Spleen (tissue), 11 donors: ENCODE data around the gene HNF4A. TPM values are rescaled to one million over a fixed set of nuclear protein-coding genes. Genes with fewer than 3 reads are reported as not detected.

Experiments
- DNase-seq: peaks from one replicate; pipeline ENCODE4 v3.0.0-alpha.2; 2020
- H3K27ac ChIP-seq, 8 donors: fragments of 200-600 bp; sonication (generic) in 7 of 8; 1 replicate in 4 of 8; 2 replicates in 4 of 8; pipeline versions ENCODE4 v1.5.0 to v1.8.0; 2016 to 2021; ENCODE audit warnings: inconsistent platforms in 4 of 8, mild to moderate bottlenecking in 4 of 8, moderate library complexity in 1 of 8
- H3K27me3 ChIP-seq, 7 donors: fragments of 200-600 bp; sonication (generic) in 6 of 7; replicated peaks in 1 of 7; 1 replicate in 4 of 7; 2 replicates in 3 of 7; pipeline versions ENCODE4 v1.5.0 to v1.8.0; 2016 to 2021; ENCODE audit warnings: inconsistent platforms in 3 of 7, mild to moderate bottlenecking in 1 of 7
- H3K36me3 ChIP-seq, 6 donors: fragments of 200-600 bp; sonication (generic) in 5 of 6; 1 replicate in 4 of 6; 2 replicates in 2 of 6; pipeline versions ENCODE4 v1.5.0 to v1.8.0; 2016 to 2021; ENCODE audit warnings: inconsistent platforms in 2 of 6
- H3K4me1 ChIP-seq, 6 donors: fragments of 200-600 bp; sonication (generic) in 5 of 6; 1 replicate in 3 of 6; 2 replicates in 3 of 6; pipeline versions ENCODE4 v1.5.0 to v1.8.0; 2016 to 2021; ENCODE audit warnings: inconsistent platforms in 3 of 6
- H3K4me3 ChIP-seq, 8 donors: fragments of 200-600 bp; sonication (generic) in 7 of 8; 1 replicate in 4 of 8; 2 replicates in 4 of 8; pipeline versions ENCODE4 v1.5.0 to v1.8.0; 2016 to 2021; ENCODE audit warnings: inconsistent platforms in 4 of 8, mild to moderate bottlenecking in 4 of 8, moderate library complexity in 2 of 8
- H3K9me3 ChIP-seq, 8 donors: fragments of 200-600 bp; sonication (generic) in 7 of 8; 1 replicate in 4 of 8; 2 replicates in 4 of 8; pipeline versions ENCODE4 v1.5.0 to v1.8.0; 2016 to 2021; ENCODE audit warnings: inconsistent platforms in 4 of 8
- CTCF ChIP-seq, 11 experiments: fragments of 200-600 bp in 7 of 11; fragments of 450-650 bp in 4 of 11; sonication (generic) in 4 of 11; IDR thresholded peaks in 8 of 11; conservative IDR thresholded peaks in 3 of 11; 1 replicate in 7 of 11; 2 replicates in 4 of 11; pipeline versions ENCODE4 v1.4.0 to v1.8.0; 2016 to 2021; ENCODE audit warnings: antibody characterized with exemption in 11 of 11, inconsistent platforms in 4 of 11, mild to moderate bottlenecking in 1 of 11
- POLR2A ChIP-seq, 3 donors: fragments of 450-650 bp; IDR thresholded peaks; one replicate each; pipeline ENCODE4 v1.5.1; 2017; ENCODE audit warnings: antibody characterized with exemption in 3 of 3, mild to moderate bottlenecking in 1 of 3
- POLR2AphosphoS5 ChIP-seq, 3 donors: sonication (generic); formaldehyde crosslinking; IDR thresholded peaks; one replicate each; pipeline ENCODE4 v1.5.1; 2017; ENCODE audit warnings: antibody characterized with exemption in 3 of 3
- WGBS, 5 donors: extraction: QIAGEN DNeasy Blood & Tissue Kit in 3 of 5; methylation state at CpG; one replicate each; pipeline versions ENCODE4 v1.1.5 to v1.1.7; 2013 to 2018; 5-methylcytosine and 5-hydroxymethylcytosine counted together
- intact Hi-C: fragments of 100-400 bp; cut with DNase I; formaldehyde crosslinking; loops from one replicate; pipeline ENCODE4 v1.15.0; 2023; ENCODE audit warnings: low total_unique reads
- polyA plus RNA-seq, 3 donors: library from polyadenylated mRNA; stranded (reverse); fragments of 200-250 nt; gene quantifications; one replicate each; pipeline ENCODE4 v1.2.1, GENCODE V29; 2013
- total RNA-seq, 7 donors: library from RNA; depleted of rRNA in 3 of 7; stranded (reverse); fragments of >200 nt in 3 of 7; fragmentation: NEBNext Ultra II Directional in 4 of 7; extraction: Animal tissue kit (Norgen Biotek cat#: 25700) in 4 of 7; gene quantifications; one replicate each; pipeline versions ENCODE4 v1.1.0 to v1.2.1, GENCODE V29; 2016 to 2021
- donor health status: healthy with polysubstance abuse.
- donor health status: DM: no; HTN: no; CAD: no; lungs with moderate emphysema.
- donor health status: DM: no; HTN: no; CAD: no.
- donor health status: Bipolar disorder and iron deficiency.
- donor health status: healthy.
- donor health status: DM: no; HTN: no; CAD: no.
- donor health status: DM: yes; HTN: yes; CAD: no.

Gene HNF4A
- total and polyA plus RNA-seq, 10 donors, result 0.03 TPM; not detected in 9

DNA sequence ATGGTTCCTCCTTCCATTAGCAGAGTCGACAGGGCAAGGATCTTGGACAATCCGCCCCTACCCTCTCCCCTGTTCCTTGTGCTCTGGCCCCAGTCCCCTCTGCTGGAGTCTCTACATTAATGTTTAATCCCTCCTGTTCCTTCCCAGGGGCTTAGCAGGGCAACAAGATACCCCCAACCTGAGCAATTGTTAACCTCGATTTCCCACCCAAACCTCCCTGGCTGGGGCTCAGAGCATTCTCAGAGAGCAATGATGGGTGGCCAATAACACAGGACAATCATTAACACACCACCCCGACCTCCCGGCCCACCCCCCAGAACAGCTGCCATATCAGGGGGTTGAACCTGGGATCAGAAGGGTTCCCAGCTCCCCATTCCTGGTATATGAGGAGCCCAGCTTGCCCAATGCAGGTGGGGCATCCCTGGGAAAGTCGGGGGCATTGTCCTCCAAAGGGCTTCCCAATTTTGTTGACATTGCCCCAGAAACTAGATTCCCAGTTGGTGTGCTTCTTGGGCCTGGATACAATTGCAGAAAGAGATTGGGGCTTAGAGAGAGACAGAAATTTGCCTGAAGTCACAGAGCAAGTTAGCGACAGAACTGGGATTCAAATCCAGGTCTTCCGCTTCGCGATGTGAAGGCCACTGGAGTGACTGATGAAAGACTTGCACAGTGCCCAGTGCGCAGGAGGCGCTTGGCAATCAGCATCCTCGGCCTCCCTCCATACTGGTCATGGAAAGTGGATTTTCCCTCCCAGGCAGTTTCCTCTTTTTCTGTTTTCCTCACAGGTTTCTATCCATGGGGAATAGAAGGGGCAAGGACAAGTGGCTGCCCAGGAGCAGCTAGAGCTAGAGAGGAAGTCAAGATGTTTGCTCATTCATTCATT, 60.6 kb downstream of the HNF4A start:
- H3K27me3 ChIP-seq, result peaks cover 0 to 43% (median 0%) of the 10 kb centered on the region in 7 donors
- 79 to 93% (median 83%) methylated on average over 13 of the region's 13 CpGs for WGBS, 5 donors
- no peak for DNase-seq

DNA sequence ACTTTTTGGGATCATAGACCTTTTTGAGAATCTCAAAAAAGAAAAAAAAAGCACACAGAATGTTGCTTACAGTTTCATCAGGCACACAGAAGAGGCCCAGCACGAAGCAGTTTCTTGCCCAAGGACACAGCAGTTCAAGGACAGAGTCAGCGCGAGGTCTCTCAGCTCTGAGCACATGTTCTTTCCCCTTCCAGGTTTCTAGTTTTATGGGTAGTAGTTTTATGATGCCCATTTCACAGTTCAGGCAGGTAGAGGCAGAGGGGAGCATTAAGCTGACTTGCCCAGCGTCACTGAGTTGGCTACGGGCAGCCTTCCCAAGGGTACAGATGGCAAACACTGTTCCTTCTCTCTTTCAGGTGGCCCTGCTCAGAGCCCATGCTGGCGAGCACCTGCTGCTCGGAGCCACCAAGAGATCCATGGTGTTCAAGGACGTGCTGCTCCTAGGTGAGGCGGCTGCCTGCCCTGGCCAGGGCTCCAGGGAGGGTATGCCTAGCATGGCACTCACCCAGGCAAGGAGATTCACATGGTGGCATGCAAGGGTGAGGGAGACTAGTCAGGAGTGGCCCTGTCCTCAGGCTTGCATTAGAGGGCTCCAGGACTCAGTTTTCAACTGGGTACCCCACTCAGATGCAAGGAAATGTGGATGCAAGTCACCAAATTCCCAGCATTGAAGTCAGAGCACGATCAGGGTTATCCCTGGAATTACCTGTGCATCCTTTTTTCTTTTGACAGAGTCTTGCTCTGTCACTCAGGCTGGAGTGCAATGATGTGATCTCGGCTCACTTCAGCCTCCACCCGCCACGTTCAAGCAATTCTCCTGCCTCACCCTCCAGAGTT, 62.8 kb downstream of the HNF4A start:
- no peaks in the 10 kb centered on the region for H3K9me3 ChIP-seq
- H3K36me3 ChIP-seq, result no peaks in the 10 kb centered on the region
- H3K27me3 ChIP-seq, result peaks cover 0 to 33% (median 1%) of the 10 kb centered on the region in 7 donors
- intact Hi-C loops, result no loop called here
- 78 to 90% (median 82%) methylated on average over 10 to 13 of the region's 13 CpGs for WGBS, 5 donors
- DNase-seq, result no peak
- no peaks in the 10 kb centered on the region for H3K4me1 ChIP-seq
- H3K27ac ChIP-seq, result no peak overlapping the region
- TF ChIP-seq POLR2A (IDR thresholded peaks at IDR 0.05) (no peak), POLR2AphosphoS5 (IDR thresholded peaks at IDR 0.05) (no peak), CTCF (IDR thresholded peaks at IDR 0.05 in 8 of 11, conservative IDR thresholded peaks at IDR 0.05 in 3 of 11) (no peak)
- H3K4me3 ChIP-seq, result no peak overlapping the region

More for the DNA sequence above, 60.6 kb downstream of the HNF4A start:
- Histone ChIP-seq H3K36me3 (no peaks in the 10 kb centered on the region), H3K4me1 (no peaks in the 10 kb centered on the region), H3K9me3 (no peaks in the 10 kb centered on the region), H3K4me3 (no peak overlapping the region), H3K27ac (no peak overlapping the region)
- intact Hi-C loops, result no loop called here
- TF ChIP-seq POLR2AphosphoS5 (IDR thresholded peaks at IDR 0.05) (no peak), CTCF (IDR thresholded peaks at IDR 0.05 in 8 of 11, conservative IDR thresholded peaks at IDR 0.05 in 3 of 11) (no peak), POLR2A (IDR thresholded peaks at IDR 0.05) (no peak)

- no peaks in the 10 kb centered on the region for H3K36me3 ChIP-seq
- no peak overlapping the region for H3K27ac ChIP-seq
- H3K9me3 ChIP-seq, result no peaks in the 10 kb centered on the region
- intact Hi-C loops, result no loop called here
- 81 to 93% (median 85%) methylated on average over 9 to 13 of the region's 13 CpGs for WGBS, 5 donors
- TF ChIP-seq POLR2A (IDR thresholded peaks at IDR 0.05) (no peak), POLR2AphosphoS5 (IDR thresholded peaks at IDR 0.05) (no peak), CTCF (IDR thresholded peaks at IDR 0.05 in 8 of 11, conservative IDR thresholded peaks at IDR 0.05 in 3 of 11) (no peak)
- H3K4me1 ChIP-seq, result no peaks in the 10 kb centered on the region
- H3K27me3 ChIP-seq, result peaks cover 0 to 33% (median 4%) of the 10 kb centered on the region in 7 donors
- no peak for DNase-seq
- H3K4me3 ChIP-seq, result no peak overlapping the region
Observed at GRCh38 chr20:44419131-44419844, 63.8 kb downstream of the HNF4A start.
